GDM1 (cell line): ENCODE measurements around the gene PRKAR2B.

Source experiments
- DNase-seq: peaks from one replicate; lab custom pipeline; 2025; lab: John Stamatoyannopoulos, UW

Gene PRKAR2B

GRCh38 chr7:107044347-107045194 is at the start of gene PRKAR2B:
Gene PRKAR2B, plus strand, starts transcription at chr7:107044705. Its CDS starts 203 bp downstream, at chr7:107044908.
- peak; percentile 74 for DNase-seq

GRCh38 chr7:106994833-106995232 is 49.7 kb upstream of the PRKAR2B start:
- DNase-seq: no peak

GRCh38 chr7:106997487-106998271 is 46.8 kb upstream of the PRKAR2B start:
- no peak for DNase-seq

GRCh38 chr7:106999023-106999422 is 45.5 kb upstream of the PRKAR2B start:
- no peak for DNase-seq

- DNase-seq: no peak
Measured at GRCh38 chr7:107001490-107001889, 43.0 kb upstream of the PRKAR2B start.

- no peak for DNase-seq
Measured at GRCh38 chr7:107002126-107002525, 42.4 kb upstream of the PRKAR2B start.

- no peak for DNase-seq
Measured at GRCh38 chr7:107002529-107002998, 41.9 kb upstream of the PRKAR2B start.

GRCh38 chr7:107007007-107007891 is 37.3 kb upstream of the PRKAR2B start:
- peak; percentile 56 for DNase-seq

- no peak for DNase-seq
Measured at GRCh38 chr7:107007892-107008287, 36.6 kb upstream of the PRKAR2B start.

GRCh38 chr7:107009846-107010203 is 34.7 kb upstream of the PRKAR2B start:
- no peak for DNase-seq

GRCh38 chr7:107012691-107013090 is 31.8 kb upstream of the PRKAR2B start:
- DNase-seq: no peak

GRCh38 chr7:107014387-107015023 is 30.0 kb upstream of the PRKAR2B start:
- no peak for DNase-seq

GRCh38 chr7:107016312-107016711 is 28.2 kb upstream of the PRKAR2B start:
- no peak for DNase-seq

- DNase-seq: no peak
Measured at GRCh38 chr7:107017965-107018719, 26.4 kb upstream of the PRKAR2B start.

GRCh38 chr7:107020400-107020799 is 24.1 kb upstream of the PRKAR2B start:
- DNase-seq: no peak

- DNase-seq: no peak
Measured at GRCh38 chr7:107021600-107021999, 22.9 kb upstream of the PRKAR2B start.

- no peak for DNase-seq
Measured at GRCh38 chr7:107023522-107024151, 20.9 kb upstream of the PRKAR2B start.

- DNase-seq: no peak
Measured at GRCh38 chr7:107024906-107025305, 19.6 kb upstream of the PRKAR2B start.

GRCh38 chr7:107025449-107026103 is 18.9 kb upstream of the PRKAR2B start:
- no peak for DNase-seq

GRCh38 chr7:107026166-107026565 is 18.3 kb upstream of the PRKAR2B start:
- no peak for DNase-seq
